GM12878 (cell line): Measurements from ENCODE around the gene ABCF3. TPM values are rescaled to one million over a fixed set of nuclear protein-coding genes. Genes with fewer than 3 reads are reported as not detected.

ENCODE experiments used
- ESRRA ChIP-seq: IDR thresholded peaks from 2 replicates; pipeline ENCODE4 v1.6.1; 2012; ENCODE audit warnings: mild to moderate bottlenecking, low read length, improper control_type of control experiment
- JUNB ChIP-seq: IDR thresholded peaks from 2 replicates; pipeline ENCODE4 v1.6.1; 2016; ENCODE audit warnings: antibody characterized with exemption, mild to moderate bottlenecking
- NR2C1 ChIP-seq: fragments of 450-650 bp; IDR thresholded peaks from 2 replicates; pipeline ENCODE4 v1.6.1; 2017; ENCODE audit warnings: antibody characterized with exemption, mild to moderate bottlenecking, moderate library complexity
- SPI1 ChIP-seq: IDR thresholded peaks from 2 replicates; pipeline ENCODE4 v1.6.1; 2011; ENCODE audit warnings: low read depth, mild to moderate bottlenecking, low read length, moderate library complexity, borderline replicate concordance; ENCODE audit not compliant: insufficient read depth
- SUPT20H ChIP-seq: IDR thresholded peaks from 2 replicates; pipeline ENCODE4 v1.6.1; 2011; ENCODE audit warnings: low read depth, mild to moderate bottlenecking, low read length, moderate library complexity, borderline replicate concordance; ENCODE audit not compliant: control insufficient read depth
- TCF12 ChIP-seq: IDR thresholded peaks from 2 replicates; pipeline ENCODE4 v1.6.1; 2011; ENCODE audit warnings: low read depth, mild to moderate bottlenecking, low read length
- polyA plus RNA-seq, 11 experiments: library from polyadenylated mRNA; depleted of rRNA in 4 of 11; unstranded in 6 of 11; stranded (reverse) in 5 of 11; fragments of >200 nt; fragmentation: Nextera tagmentation in 4 of 11; fragmentation: Illumina TruSeq in 1 of 11; extraction: Ambion mirVana in 4 of 11; extraction: Trizol in 1 of 11; gene quantifications; 1 replicate in 1 of 11; 2 replicates in 10 of 11; pipeline versions ENCODE4 v1.2.1 to v1.2.3, GENCODE V29; 2011 to 2016; ENCODE audit warnings: inconsistent platforms in 2 of 11, missing spikeins in 2 of 11, low read depth in 1 of 11
- total RNA-seq, 4 experiments: library from RNA; depleted of rRNA in 3 of 4; stranded (reverse); fragments of >200 nt in 3 of 4; fragmentation: Illumina TruSeq in 1 of 4; extraction: Trizol in 1 of 4; gene quantifications; 2 replicates each; pipeline versions ENCODE4 v1.2.1 to v1.2.3, GENCODE V29; 2013 to 2021
- TF ChIP-seq, protein P1 (sequence below): fragments of 450-650 bp; IDR thresholded peaks from 2 replicates; pipeline ENCODE4 v1.6.1; 2018; ENCODE audit warnings: borderline replicate concordance, mild to moderate bottlenecking; ENCODE audit not compliant: partially characterized antibody
- TF ChIP-seq, protein P2 (sequence below): IDR thresholded peaks from 2 replicates; pipeline ENCODE4 v1.6.1; 2012; ENCODE audit warnings: low read depth, low read length, improper control_type of control experiment
- TF ChIP-seq, protein P3 (sequence below): IDR thresholded peaks from 2 replicates; pipeline ENCODE4 v1.6.1; 2012; ENCODE audit warnings: low read length, inconsistent platforms

ABCF3 gene
- total and polyA plus RNA-seq, 10 of the 15 experiments (the other 5 are each of a cell fraction or from before 2014, with no cell fraction given): 6.1 to 71.3 (median 46.9) TPM

DNA sequence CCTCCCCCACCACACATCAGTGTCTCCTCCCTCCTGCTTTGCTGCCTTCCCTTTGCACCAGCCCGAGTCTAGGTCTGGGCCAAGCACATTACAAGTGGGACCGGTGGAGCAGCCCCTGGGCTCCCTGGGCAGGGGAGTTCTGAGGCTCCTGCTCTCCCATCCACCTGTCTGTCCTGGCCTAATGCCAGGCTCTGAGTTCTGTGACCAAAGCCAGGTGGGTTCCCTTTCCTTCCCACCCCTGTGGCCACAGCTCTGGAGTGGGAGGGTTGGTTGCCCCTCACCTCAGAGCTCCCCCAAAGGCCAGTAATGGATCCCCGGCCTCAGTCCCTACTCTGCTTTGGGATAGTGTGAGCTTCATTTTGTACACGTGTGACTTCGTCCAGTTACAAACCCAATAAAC is 2.3 kb upstream of the ABCF3 start (continued):
- TF ChIP-seq, protein P1, sequence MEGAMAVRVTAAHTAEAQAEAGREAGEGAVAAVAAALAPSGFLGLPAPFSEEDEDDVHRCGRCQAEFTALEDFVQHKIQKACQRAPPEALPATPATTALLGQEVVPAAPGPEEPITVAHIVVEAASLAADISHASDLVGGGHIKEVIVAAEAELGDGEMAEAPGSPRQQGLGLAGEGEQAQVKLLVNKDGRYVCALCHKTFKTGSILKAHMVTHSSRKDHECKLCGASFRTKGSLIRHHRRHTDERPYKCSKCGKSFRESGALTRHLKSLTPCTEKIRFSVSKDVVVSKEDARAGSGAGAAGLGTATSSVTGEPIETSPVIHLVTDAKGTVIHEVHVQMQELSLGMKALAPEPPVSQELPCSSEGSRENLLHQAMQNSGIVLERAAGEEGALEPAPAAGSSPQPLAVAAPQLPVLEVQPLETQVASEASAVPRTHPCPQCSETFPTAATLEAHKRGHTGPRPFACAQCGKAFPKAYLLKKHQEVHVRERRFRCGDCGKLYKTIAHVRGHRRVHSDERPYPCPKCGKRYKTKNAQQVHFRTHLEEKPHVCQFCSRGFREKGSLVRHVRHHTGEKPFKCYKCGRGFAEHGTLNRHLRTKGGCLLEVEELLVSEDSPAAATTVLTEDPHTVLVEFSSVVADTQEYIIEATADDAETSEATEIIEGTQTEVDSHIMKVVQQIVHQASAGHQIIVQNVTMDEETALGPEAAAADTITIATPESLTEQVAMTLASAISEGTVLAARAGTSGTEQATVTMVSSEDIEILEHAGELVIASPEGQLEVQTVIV: no peak
- TF ChIP-seq JUNB: no peak
- TF ChIP-seq SUPT20H: no peak
- TF ChIP-seq TCF12: no peak
- TF ChIP-seq, protein P2, sequence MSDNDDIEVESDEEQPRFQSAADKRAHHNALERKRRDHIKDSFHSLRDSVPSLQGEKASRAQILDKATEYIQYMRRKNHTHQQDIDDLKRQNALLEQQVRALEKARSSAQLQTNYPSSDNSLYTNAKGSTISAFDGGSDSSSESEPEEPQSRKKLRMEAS: no peak
- no peak for TF ChIP-seq NR2C1
- no peak for TF ChIP-seq ESRRA
- TF ChIP-seq SPI1: no peak
- TF ChIP-seq, protein P3, sequence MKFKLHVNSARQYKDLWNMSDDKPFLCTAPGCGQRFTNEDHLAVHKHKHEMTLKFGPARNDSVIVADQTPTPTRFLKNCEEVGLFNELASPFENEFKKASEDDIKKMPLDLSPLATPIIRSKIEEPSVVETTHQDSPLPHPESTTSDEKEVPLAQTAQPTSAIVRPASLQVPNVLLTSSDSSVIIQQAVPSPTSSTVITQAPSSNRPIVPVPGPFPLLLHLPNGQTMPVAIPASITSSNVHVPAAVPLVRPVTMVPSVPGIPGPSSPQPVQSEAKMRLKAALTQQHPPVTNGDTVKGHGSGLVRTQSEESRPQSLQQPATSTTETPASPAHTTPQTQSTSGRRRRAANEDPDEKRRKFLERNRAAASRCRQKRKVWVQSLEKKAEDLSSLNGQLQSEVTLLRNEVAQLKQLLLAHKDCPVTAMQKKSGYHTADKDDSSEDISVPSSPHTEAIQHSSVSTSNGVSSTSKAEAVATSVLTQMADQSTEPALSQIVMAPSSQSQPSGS: no peak
